Activated T-cell treated with anti-CD3 and anti-CD28 coated beads for 4 hours (primary cell): ENCODE measurements around the gene TMEM175.

ENCODE experiments used
- DNase-seq: peaks from one replicate; pipeline ENCODE4 v3.0.0-alpha.2; 2020

The TMEM175 gene

DNA sequence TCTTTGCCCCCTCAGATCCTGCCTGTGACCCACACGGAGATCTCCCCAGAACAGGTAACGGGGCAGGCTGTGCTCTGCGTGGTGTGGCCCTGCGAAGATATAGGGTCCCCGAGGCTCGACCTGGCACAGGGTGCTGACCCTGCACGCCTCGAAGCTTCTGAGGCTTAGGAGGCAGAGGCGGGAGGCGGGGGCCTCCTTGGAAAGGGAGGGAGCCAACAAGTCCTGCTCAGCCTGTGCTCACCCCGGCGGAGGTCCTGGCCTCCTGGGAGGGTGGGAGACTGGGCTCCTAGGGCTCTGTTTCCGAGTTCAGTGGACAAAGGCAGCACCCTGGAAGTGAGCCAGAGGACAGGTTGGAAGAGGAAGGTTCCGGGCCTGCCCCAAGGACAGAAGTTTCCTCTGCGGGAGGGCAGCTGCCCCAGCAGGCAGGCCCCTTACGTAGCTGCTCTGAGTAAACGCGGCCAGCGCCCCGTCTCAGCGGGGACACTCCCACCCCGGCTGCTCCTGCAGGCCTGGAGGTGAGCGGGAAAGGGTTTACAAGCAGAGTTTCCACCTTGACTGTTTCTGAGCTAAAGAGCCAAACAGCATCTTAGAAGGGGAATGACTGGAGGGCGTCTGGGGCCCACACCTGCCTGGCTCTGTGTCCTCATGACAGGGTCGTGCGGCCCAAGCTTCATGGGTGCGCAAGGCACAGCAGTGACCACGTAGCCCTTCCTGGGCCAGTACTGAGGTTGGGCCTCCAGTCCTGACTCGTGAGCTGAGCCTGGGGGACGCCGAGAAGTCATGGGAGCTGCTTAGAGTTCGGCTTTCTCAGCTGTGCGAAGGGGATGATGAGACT lies 16.1 kb downstream of the TMEM175 start:
- DNase-seq: no peak

DNA sequence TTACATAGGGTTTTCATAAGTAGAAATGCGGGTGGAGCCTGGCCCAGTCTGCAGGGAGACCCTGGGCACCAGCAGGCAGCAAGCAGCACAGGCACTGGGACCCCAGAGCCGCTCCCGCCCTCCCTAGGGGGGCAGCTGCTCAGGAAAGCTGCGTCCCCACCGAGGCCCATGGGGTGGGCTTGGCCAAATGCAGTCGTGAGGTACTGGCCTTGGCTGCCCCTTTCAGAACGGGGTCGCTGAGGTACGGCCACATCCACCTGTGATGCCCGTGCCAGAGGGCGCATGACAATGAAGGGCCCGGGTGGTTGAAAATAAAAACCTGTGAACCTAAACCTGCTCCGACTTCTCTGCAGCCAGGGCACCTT lies 16.7 kb downstream of the TMEM175 start:
- DNase-seq: no peak

GRCh38 chr4:949656-950055 lies 17.4 kb downstream of the TMEM175 start:
- DNase-seq: no peak

- no peak for DNase-seq
Observed at GRCh38 chr4:950136-951020, 18.1 kb downstream of the TMEM175 start.

- DNase-seq: no peak
Observed at GRCh38 chr4:951186-951585, 18.9 kb downstream of the TMEM175 start.

DNA sequence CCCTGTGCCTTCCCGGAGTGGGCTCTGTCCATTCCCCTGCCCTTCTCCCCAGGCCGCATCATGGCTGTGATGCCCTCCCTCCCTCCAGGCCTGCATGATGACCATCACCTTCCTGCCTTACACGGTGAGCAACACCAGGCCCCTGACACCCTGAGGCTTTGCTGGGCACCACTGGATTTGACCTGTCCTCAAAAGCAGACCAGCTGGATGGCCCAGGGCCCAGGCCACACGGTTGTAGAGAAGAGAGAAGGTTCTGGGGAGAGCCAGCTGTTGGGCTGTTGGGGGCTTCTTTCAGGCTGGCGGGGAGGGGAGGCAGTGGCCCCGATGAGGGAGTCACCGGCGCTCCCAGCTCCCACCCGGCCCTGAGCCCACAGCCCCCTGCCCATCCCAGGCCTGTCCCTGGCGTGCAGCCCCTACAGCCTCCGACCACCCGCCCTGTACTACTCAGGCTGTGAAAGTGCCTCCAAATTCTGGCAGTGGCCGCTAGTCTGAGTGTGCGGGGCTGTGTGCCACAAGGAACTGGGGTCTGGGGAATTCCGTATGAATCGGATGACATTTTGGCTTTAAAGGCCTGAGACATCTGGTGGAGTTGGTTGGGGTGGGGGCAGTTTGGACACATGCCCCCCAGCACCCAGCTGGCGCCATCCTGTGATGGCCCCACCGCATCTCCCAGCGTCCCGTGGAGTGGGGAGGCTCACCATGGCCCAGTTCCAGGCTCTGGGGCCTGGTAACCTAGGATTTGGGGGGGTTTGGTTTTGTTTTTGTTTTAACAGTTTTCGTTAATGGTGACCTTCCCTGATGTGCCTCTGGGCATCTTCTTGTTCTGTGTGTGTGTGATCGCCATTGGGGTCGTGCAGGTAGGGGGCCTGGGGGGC lies 19.6 kb downstream of the TMEM175 start:
- no peak for DNase-seq

DNA sequence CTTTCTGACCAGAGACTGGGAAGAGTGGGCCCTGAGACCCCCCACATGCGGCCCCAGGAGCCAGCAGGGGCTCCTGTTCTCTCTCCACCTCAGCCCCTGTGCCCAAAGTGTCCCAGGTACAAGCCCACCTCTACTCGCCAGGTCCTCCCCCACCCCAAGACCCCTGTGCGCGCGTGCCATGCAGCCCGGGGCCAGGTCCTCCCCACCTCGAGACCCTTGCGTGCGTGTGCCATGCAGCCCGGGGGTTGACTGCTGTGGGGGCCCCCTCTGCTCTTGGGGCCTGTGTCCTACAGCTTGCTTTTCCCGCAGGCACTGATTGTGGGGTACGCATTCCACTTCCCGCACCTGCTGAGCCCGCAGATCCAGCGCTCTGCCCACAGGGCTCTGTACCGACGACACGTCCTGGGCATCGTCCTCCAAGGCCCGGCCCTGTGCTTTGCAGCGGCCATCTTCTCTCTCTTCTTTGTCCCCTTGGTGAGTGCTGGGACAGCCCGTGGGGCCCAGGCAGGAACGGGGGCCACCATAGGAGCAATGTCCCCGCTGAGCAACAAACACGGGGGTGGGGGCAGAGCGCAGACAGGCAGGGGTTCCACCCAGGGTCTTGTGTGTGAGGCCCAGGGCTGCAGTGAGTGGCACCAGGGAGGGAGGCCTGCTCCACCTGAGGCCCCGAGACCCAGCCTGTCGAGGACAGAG lies 20.8 kb downstream of the TMEM175 start:
- no peak for DNase-seq

- no peak for DNase-seq
Observed at GRCh38 chr4:953574-953915, 21.3 kb downstream of the TMEM175 start.

DNA sequence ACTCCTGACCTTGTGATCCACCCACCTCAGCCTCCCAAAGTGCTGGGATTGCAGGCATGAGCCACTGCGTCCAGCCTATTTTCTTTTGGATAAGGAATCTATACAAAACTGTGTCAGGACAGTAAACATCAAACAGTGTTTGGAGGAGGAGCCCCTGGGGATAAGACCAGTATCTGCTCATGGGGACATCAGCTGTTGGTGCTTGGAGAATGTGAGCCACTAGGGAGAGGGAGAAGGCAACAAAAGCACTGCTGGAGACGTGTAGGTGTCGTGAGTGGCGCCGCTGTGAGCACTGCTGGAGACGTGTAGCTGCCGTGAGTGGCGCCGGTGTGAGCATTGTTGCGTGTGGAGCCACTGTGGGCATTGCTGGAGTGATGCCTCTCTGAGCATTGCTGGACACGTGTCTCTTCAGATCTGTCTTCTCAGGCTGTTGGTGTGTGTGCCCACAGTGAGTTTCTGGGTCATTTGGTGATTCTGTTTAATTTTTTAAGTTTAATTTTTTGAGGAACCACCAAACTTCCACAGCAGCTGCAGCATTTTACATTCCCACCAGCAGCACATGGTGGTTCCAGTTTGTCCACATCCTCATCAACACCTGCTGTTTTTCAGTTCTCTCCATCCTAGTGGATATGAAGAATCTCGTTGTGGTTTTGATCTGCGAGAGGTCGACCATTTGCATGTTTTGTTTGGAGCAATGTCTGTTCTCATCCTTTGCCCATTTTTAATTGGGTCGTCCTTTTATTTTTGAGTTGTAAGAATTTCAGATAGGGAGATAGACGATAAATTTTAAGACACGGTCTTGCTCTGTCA lies 22.2 kb downstream of the TMEM175 start:
- DNase-seq: no peak

- DNase-seq: no peak
Observed at GRCh38 chr4:955161-955921, 23.1 kb downstream of the TMEM175 start.

DNA sequence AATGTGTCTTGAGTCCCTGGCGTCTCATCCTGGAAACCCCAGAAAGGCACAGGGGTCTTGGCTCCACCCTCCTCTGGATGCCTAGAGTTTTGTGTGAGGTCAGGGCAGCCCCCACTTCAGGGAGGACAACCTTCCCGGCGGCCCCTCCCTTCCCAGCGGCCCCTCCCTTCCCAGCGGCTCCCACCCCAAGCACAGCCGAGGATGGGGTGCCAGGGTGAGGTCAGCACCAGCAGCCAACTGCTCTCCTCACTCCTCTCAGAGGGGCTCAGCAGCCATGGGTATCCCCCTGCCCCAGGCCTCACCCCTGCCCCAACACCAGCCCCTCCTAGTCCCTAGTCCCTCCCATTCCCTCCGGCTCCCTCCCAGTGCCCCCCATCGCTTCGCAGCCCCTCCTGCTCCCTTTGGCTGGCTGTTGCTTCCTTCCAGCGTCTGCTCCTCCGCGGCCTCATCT lies 23.7 kb downstream of the TMEM175 start:
- no peak for DNase-seq

GRCh38 chr4:956531-957230 lies 24.4 kb downstream of the TMEM175 start:
- no peak for DNase-seq

GRCh38 chr4:957231-957580 lies 24.9 kb downstream of the TMEM175 start:
- DNase-seq: no peak

GRCh38 chr4:957581-958313 lies 25.5 kb downstream of the TMEM175 start:
- no peak for DNase-seq

GRCh38 chr4:958314-958665 lies 26.0 kb downstream of the TMEM175 start:
- DNase-seq: no peak

DNA sequence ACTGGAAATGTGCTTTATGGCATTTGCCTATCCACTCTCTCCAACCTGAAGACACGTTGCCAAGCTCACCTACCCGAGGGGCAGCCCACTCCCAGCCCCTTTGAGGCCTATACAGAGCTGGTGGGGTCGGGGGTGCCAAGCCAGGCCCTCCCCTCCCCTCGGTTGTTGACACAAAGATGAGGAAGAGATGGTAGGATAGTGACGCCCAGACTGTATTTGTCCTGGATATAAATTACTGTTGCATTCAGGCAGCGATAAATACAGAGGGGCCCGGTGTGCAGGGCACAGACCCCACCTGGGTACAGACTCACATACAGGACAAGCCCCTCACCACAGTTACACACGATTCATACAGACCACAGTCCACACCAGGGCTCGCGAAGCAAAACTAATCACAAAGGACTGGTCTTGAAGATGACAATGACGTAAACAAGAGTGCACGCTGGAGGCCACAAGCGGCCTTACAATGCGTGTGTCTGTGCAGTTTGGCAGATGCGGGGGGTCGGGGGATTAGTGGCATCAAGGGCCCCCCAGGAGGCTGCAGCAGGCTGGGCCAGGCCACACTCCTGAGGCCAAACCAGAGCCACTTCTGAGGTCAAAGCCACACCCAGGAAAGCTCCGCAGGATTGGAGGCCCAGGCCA lies 26.6 kb downstream of the TMEM175 start:
- no peak for DNase-seq

DNA sequence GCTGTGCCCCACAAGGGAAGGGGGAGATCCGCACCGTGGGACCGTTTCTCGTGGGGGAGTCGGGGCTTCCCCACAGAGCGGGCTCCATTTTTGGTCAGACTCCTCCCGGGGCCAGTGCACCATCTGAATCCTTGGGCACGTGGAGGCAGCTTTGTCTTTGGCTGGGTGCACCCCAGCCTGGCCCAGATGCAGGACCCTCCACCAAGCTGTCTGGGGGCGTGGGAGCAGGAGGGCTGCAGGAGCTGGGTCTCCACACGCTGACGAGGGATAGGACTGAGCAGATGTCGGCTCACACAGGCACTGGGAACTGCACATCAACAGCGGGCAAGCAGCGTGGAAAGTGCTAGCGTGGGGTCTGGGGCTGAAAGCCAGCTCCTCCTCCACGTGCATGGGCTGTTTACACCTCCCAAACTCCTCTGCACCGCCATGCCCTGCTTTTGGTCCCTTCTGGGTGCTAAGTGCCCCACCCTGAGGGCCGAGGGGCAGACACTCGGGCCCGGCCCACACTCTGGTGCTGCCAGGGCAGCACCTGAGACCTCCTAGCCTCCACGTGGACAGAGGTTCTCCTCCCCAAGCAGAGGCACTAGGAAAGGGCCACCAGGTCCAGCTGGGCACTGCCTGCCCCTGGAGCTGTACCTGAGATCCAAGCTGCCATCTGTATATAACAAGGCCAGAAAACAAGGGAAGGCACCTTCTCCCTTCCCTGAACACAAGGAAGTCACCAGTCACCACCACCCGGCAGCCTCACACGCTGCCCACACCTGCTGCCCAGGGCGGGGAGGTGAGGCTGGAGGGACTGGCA lies 27.3 kb downstream of the TMEM175 start:
- no peak for DNase-seq

GRCh38 chr4:960140-960635 lies 27.9 kb downstream of the TMEM175 start:
- no peak for DNase-seq
